Upper lobe of left lung (tissue), 6 donors: ENCODE measurements around the gene VKORC1L1. TPM values are rescaled to one million over a fixed set of nuclear protein-coding genes. Genes with fewer than 3 reads are reported as not detected.
A peak's percentile ranks its signal among the peaks of the same experiment; 100 is the strongest.
"Not testable (repeated sequence)": the region's sequence is repeated elsewhere in the genome, so short reads cannot be mapped to it uniquely, and the experiment has no call there.

Experiments
- ATAC-seq, 2 donors: fragments of 200-7000 bp; cut with Tn5 transposase; one replicate each; pipeline ENCODE4 v1.9.1; 2022; ENCODE audit warnings: mild to moderate bottlenecking in 2 of 2, moderate library complexity in 2 of 2; ENCODE audit not compliant: low FRiP score in 2 of 2
- DNase-seq, 2 donors: peaks; one replicate each; pipeline ENCODE4 v3.0.0-alpha.2; 2019 to 2020
- H3K27ac ChIP-seq, 4 donors: fragments of 200-600 bp; sonication (generic); one replicate each; pipeline ENCODE4 v1.5.1; 2016 to 2019
- H3K27me3 ChIP-seq, 4 donors: fragments of 200-600 bp; sonication (generic); one replicate each; pipeline ENCODE4 v1.5.1; 2017 to 2019
- H3K36me3 ChIP-seq, 4 donors: fragments of 200-600 bp; sonication (generic); one replicate each; pipeline ENCODE4 v1.5.1; 2016 to 2019
- H3K4me1 ChIP-seq, 4 donors: fragments of 200-600 bp; sonication (generic); one replicate each; pipeline ENCODE4 v1.5.1; 2018 to 2019
- H3K4me3 ChIP-seq, 4 donors: fragments of 200-600 bp; sonication (generic); one replicate each; pipeline ENCODE4 v1.5.1; 2017 to 2019; ENCODE audit warnings: mild to moderate bottlenecking in 2 of 4, moderate library complexity in 1 of 4
- H3K9me3 ChIP-seq, 4 donors: fragments of 200-600 bp; sonication (generic); one replicate each; pipeline ENCODE4 v1.5.1; 2018 to 2019
- EP300 ChIP-seq, 4 donors: sonication (generic); formaldehyde crosslinking; IDR thresholded peaks; one replicate each; pipeline ENCODE4 v1.5.1; 2017; ENCODE audit warnings: antibody characterized with exemption in 4 of 4, control low read depth in 2 of 4
- POLR2A ChIP-seq, 4 donors: fragments of 450-650 bp; IDR thresholded peaks; one replicate each; pipeline ENCODE4 v1.5.1; 2016 to 2017; ENCODE audit warnings: antibody characterized with exemption in 4 of 4, mild to moderate bottlenecking in 2 of 4
- POLR2AphosphoS5 ChIP-seq, 2 donors: sonication (generic); formaldehyde crosslinking; IDR thresholded peaks; one replicate each; pipeline ENCODE4 v1.5.1; 2017; ENCODE audit warnings: antibody characterized with exemption in 2 of 2
- WGBS, 2 donors: methylation state at CpG; one replicate each; pipeline ENCODE4 v1.1.5; 2017 to 2018; 5-methylcytosine and 5-hydroxymethylcytosine counted together
- total RNA-seq, 6 donors: library from RNA; depleted of rRNA in 4 of 6; stranded (reverse); fragments of >200 nt in 4 of 6; gene quantifications; one replicate each; pipeline versions ENCODE4 v1.1.0 to v1.2.1, GENCODE V29; 2016 to 2021
- TF ChIP-seq, protein P1 (sequence below), 6 experiments: fragments of 450-650 bp in 4 of 6; fragments of 200-600 bp in 2 of 6; sonication (generic) in 2 of 6; IDR thresholded peaks; one replicate each; pipeline ENCODE4 v1.5.1; 2016 to 2019; ENCODE audit warnings: antibody characterized with exemption in 6 of 6
- donor health status: DM: no; HTN: no; CAD: no; lungs with moderate emphysema.
- donor health status: DM: no; HTN: yes; CAD: no; lungs with severe emphysema.

VKORC1L1 gene
- total RNA-seq, 6 donors from 2014 or later = 14.7 to 49.1 (median 33.8) TPM

DNA sequence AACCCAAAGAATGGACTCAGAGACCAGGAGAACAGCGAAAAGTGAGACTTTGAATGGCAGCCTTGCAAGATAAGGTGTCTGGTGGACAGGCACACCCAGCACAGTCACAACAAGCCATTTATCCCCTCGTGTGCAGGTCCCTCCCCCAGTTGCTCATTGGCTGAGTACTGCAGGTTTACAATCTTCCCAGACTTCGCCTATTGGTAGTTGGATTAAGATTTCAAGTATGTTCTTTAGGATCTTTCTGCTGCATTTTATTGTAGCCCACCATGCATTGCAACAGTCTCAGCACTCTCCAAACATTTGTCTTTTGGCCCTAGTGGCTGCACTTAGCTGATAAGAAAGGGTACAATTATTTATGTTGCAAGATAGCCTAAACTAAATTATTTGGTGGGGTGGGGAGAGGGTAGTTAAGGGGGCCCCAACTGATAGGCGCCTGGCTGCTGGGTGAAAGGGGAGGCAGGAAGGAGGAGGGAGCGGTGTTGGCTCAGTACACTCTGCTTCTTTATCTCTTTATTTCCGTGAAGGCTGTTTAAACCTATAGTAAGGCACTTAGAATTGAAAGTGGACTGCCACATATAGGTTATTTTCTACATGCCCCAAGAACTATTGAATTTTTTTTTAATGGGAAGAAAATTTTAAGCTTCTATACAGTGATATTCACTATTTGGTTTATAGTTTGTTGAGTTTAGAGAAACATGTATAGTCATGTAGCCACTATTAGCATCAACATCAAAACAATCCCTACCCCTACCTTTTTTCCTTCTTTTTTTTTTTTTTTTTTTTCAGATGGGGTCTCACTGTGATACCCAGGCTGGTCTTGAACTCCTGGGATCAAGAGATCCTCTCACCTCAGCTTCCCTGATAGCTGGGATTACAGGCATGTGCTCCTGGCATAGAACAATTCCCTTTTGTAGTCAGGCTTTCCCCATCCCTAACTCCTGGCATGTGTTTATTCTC is 54.9 kb downstream of the VKORC1L1 start:
- Histone ChIP-seq H3K4me3 (no peak overlapping the region), H3K27ac (no peak overlapping the region), H3K9me3 (no peaks in the 10 kb centered on the region), H3K4me1 (peaks cover 0 to 27% (median 15%) of the 10 kb centered on the region in 4 donors), H3K27me3 (no peaks in the 10 kb centered on the region), H3K36me3 (no peaks in the 10 kb centered on the region)
- ATAC-seq = peak in 1 of 2 donors; percentile 59
- no peak for DNase-seq
- 53% methylated on average over 6 of the region's 6 CpGs for WGBS, 2 donors
- TF ChIP-seq, protein P1, sequence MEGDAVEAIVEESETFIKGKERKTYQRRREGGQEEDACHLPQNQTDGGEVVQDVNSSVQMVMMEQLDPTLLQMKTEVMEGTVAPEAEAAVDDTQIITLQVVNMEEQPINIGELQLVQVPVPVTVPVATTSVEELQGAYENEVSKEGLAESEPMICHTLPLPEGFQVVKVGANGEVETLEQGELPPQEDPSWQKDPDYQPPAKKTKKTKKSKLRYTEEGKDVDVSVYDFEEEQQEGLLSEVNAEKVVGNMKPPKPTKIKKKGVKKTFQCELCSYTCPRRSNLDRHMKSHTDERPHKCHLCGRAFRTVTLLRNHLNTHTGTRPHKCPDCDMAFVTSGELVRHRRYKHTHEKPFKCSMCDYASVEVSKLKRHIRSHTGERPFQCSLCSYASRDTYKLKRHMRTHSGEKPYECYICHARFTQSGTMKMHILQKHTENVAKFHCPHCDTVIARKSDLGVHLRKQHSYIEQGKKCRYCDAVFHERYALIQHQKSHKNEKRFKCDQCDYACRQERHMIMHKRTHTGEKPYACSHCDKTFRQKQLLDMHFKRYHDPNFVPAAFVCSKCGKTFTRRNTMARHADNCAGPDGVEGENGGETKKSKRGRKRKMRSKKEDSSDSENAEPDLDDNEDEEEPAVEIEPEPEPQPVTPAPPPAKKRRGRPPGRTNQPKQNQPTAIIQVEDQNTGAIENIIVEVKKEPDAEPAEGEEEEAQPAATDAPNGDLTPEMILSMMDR (IDR thresholded peaks at IDR 0.05) = no peak
- TF ChIP-seq POLR2AphosphoS5 (IDR thresholded peaks at IDR 0.05) (no peak), POLR2A (IDR thresholded peaks at IDR 0.05) (no peak), EP300 (IDR thresholded peaks at IDR 0.05) (no peak)

DNA sequence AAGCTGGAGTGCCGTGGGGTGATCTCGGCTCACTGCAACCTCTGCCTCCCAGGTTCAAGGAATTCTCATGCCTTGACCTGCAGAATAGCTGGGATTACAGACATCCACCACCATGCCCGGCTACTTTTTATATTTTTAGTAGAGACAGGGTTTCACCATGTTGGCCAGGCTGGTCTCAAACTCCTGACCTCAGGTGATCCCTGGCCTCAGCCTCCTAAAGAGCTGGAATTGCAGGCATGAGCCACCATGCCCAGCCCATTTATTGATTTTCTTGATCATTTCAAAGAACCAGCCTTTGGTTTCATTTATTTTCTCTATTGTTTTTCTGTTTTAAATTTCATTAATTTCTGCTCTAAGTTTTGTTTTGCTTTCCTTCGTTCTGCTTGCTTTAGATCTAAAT is 58.8 kb downstream of the VKORC1L1 start:
- no peaks in the 10 kb centered on the region for H3K36me3 ChIP-seq
- H3K27ac ChIP-seq = no peak overlapping the region
- no peaks in the 10 kb centered on the region for H3K27me3 ChIP-seq
- H3K9me3 ChIP-seq = no peaks in the 10 kb centered on the region
- TF ChIP-seq, protein P1 (IDR thresholded peaks at IDR 0.05) = no peak
- TF ChIP-seq POLR2A (IDR thresholded peaks at IDR 0.05) (no peak), EP300 (IDR thresholded peaks at IDR 0.05) (no peak), POLR2AphosphoS5 (IDR thresholded peaks at IDR 0.05) (no peak)
- DNase-seq (no peak), ATAC-seq (no peak)
- WGBS, 2 donors = 87 to 91% methylated on average over 4 of the region's 4 CpGs
- peaks cover 0 to 11% (median 5%) of the 10 kb centered on the region in 4 donors for H3K4me1 ChIP-seq
- no peak overlapping the region for H3K4me3 ChIP-seq

DNA sequence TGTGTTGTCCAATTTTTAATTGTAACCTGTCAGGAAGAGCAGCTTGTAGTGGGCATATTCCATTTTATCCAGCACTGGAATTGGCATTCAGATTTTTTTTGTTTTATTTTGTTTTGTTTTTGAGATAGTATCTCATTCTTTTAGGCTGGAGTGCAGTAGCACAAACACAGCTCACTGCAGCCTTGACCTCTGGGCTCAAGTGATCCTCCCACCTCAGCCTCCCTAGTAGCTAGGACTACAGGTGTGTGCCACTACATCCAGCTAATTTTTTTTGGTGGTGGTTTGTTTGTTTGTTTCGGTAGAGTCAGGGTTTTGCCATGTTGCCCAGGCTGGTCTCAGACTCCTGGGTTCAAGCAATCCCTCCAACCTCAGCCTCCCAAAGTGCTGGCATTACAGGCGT is 64.4 kb downstream of the VKORC1L1 start:
- Histone ChIP-seq H3K4me1 (no peaks in the 10 kb centered on the region), H3K9me3 (no peaks in the 10 kb centered on the region), H3K27ac (no peak overlapping the region), H3K4me3 (no peak overlapping the region), H3K27me3 (no peaks in the 10 kb centered on the region), H3K36me3 (peaks cover 0 to 5% (median 0%) of the 10 kb centered on the region in 4 donors)
- no peak for ATAC-seq
- DNase-seq = no peak
- WGBS, 2 donors = 91% methylated on average over 2 of the region's 2 CpGs
- TF ChIP-seq POLR2AphosphoS5 (IDR thresholded peaks at IDR 0.05) (no peak), EP300 (IDR thresholded peaks at IDR 0.05) (no peak), POLR2A (IDR thresholded peaks at IDR 0.05) (no peak)
- TF ChIP-seq, protein P1 (IDR thresholded peaks at IDR 0.05) = no peak

DNA sequence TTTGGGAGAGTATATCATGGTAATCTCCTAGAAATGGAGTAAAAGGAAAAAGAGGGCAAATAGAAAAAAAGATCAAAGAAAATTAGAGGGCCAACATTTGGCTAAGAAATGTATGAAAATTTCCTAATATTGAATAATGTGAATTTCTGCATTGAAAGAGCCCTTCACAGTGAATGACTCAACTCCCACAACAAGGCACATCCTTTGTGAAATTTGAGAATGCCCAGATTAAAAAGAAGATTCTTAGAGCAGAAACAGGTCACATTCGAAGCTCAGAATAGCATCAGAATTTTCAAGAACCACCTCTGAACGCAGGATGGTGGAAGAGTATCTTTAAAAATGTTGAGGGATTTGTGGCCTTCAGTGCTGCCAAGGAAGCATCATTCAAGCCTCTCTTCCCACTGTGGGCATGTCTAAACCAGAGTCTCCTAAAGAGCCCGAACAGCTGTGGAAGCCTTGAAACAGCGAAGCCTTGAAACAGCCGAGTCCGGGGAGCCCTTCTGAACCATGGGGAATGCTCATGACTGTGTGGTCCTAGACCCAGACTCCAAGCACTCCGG is 65.5 kb downstream of the VKORC1L1 start:
- Histone ChIP-seq H3K27ac (no peak overlapping the region), H3K4me3 (no peak overlapping the region), H3K36me3 (peaks cover 0 to 5% (median 0%) of the 10 kb centered on the region in 4 donors), H3K9me3 (no peaks in the 10 kb centered on the region), H3K4me1 (no peaks in the 10 kb centered on the region), H3K27me3 (no peaks in the 10 kb centered on the region)
- no peak for ATAC-seq
- no peak for DNase-seq
- 94 to 96% methylated on average over 5 to 7 of the region's 7 CpGs for WGBS, 2 donors
- no peak for TF ChIP-seq POLR2AphosphoS5 (IDR thresholded peaks at IDR 0.05)
- TF ChIP-seq POLR2A (IDR thresholded peaks at IDR 0.05) = no peak
- TF ChIP-seq, protein P1 (IDR thresholded peaks at IDR 0.05) = no peak
- TF ChIP-seq EP300 (IDR thresholded peaks at IDR 0.05) = no peak

DNA sequence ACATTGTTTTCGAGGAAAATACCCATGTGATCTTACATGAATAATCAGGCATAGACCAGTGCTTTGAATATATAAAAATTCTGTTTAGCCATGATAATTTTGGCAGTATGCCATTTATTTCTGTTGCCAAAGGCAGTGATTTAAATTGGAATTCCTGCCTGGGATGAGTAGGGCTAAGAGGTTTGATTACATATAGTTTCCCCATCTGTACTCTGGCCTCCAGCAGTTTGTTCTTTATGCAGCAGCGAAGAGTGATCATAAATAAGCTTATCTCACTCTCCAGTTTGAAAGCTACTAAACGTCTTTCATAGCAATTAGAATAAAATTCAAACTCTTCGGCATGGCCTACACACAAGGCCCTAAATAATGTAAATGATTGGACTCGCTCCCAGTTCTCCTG is 72.9 kb downstream of the VKORC1L1 start:
- not testable (repeated sequence) for ATAC-seq, H3K9me3 ChIP-seq, H3K4me3 ChIP-seq, DNase-seq, H3K36me3 ChIP-seq, H3K27ac ChIP-seq, H3K4me1 ChIP-seq, H3K27me3 ChIP-seq
- WGBS, 2 donors = 61 to 100% methylated on average over 1 of the region's 5 CpGs
